IPS-18c (cell line): Measurements from ENCODE around the gene FYN.

ENCODE experiments used
- H3K4me3 ChIP-seq: 2 replicates; pipeline ENCODE4 v1.7.0; 2013; ENCODE audit warnings: low read depth, mild to moderate bottlenecking, low read length, moderate library complexity; ENCODE audit not compliant: insufficient read depth
- H3K9me3 ChIP-seq: one replicate; pipeline ENCODE4 v1.6.1; 2013; ENCODE audit warnings: mild to moderate bottlenecking, low read length, moderate library complexity; ENCODE audit not compliant: control insufficient read depth, insufficient read depth

The FYN gene

DNA sequence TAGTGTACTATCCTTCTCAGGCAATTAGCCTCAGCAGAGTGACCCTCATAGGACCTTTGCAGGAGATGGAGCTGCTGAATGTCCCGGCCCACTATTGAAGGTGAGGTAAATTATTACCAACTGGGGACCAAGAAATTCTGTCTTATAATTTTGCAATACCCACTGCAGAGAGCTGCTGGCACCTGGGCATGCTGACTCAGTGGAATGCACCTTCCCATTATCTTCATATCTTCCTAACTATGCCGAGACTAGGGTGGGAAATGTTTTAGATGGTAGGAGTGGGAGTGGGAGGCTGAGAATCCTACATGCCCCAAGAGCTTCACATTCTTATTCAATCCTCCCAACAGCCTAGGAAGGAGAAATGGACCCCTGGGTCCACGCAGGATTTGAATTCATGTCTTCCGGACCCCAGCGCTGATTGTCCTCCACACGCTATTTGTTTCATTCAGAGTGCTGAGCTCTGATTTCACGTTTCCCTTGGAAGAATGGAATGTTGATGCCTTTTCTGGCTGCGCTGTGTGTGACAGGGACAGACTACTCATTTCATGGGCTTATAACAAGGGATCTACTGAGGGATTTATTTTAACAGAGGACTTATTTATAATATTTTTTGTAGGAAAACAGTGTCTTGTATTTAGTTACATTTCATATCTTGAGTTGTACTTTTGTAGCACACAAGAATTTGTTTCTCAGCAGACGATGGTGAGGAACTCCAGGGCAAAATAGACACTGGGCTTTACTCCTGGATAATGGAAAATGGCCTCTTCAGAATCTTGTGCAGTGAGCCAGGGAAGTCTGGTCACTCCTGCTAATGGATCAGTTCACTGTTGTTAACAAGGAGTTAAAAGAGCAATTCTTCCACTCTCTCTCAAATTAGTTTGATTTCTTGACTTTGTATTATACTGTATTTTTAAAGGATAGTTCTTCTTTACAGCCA is 66.4 kb downstream of the FYN start:
- H3K4me3 ChIP-seq, result no peak overlapping the region
- H3K9me3 ChIP-seq, result no peaks in the 10 kb centered on the region

- Histone ChIP-seq H3K9me3 (no peaks in the 10 kb centered on the region), H3K4me3 (no peak overlapping the region)
Observed at GRCh38 chr6:111806165-111806547, 67.1 kb downstream of the FYN start.

DNA sequence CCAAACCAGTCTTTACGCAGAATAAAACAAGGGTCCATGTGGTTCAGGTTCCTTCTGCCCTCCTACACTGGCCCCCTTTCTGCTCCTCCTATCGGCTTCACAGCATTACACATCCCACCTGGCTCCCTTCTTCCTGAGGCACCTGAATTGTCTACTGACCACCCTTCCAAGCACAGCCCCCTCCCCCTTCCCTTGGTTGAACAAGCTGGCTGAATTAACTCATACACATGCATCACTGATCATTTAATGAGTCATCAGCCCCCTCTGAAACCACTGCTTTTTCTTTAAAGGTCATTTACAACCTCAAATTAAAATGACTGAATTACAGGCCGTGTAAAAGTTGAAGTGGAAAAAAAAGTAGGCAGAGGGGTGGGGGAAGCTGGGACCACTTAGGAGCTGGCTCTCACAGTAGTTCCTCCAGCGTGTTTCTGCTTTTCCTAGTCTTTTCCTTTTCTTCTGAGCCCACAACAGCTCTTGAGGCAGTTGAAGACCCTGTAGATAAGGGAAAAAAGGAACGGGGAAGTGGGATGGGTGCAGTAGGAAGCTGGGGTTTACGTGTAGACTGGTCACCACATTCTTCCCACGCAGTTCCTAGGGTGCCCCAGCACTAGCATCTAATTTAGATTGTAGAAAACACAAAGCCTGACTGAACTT is 67.6 kb downstream of the FYN start:
- Histone ChIP-seq H3K4me3 (no peak overlapping the region), H3K9me3 (no peaks in the 10 kb centered on the region)

DNA sequence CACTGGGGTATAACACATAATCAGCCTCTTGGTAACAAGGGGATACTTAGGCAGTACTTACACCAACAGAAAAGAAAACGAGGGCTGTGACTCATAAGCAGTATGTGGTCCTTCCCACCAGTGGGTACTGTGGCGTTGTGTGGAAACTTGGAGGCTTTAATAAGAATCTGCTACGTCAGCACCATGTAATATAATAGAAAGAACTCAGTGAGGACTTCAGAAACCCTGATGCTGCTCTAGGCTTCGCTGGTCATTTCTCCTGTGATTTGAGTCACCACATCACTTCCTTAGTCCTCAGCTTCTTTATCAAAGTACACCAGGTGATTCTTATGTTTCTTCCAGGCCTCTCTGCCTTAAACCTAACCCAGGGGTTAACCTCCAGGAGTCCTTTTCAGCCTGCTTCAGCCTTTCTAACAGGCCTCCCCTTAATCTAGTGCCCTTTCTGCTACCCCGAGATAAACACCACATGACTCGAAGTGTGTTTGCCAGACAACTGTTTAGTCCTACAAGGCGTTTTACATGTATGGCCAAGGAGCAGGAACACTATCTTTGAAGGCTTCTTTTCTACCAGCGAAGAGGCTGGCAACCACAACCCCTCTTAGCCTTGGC is 68.5 kb downstream of the FYN start:
- H3K9me3 ChIP-seq, result no peaks in the 10 kb centered on the region
- no peak overlapping the region for H3K4me3 ChIP-seq

GRCh38 chr6:111803804-111804203 is 69.4 kb downstream of the FYN start:
- H3K9me3 ChIP-seq, result no peaks in the 10 kb centered on the region
- no peak overlapping the region for H3K4me3 ChIP-seq

GRCh38 chr6:111803371-111803770 is 69.9 kb downstream of the FYN start:
- no peak overlapping the region for H3K4me3 ChIP-seq

GRCh38 chr6:111802720-111803330 is 70.4 kb downstream of the FYN start:
- Histone ChIP-seq H3K9me3 (no peaks in the 10 kb centered on the region), H3K4me3 (no peak overlapping the region)

More at GRCh38 chr6:111803371-111803770, 69.9 kb downstream of the FYN start:
- H3K9me3 ChIP-seq, result no peaks in the 10 kb centered on the region

DNA sequence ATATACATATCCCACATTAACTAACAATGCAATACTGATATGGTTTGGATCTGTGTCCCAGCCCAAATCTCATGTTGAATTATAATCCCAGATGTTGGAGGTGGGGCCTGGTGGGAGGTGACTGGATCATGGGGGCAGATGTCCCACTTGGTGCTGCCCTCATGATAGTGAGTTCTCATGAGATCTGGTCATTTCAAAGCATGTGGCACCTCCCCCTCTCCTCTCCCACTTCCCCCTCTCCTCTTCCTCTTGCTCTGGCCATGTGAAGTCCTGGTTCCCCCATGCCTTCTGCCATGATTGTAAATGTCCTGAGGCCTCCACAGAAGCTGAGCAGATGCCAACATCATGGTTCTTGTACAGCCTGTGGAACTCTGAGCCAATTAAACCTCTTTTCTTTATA is 71.2 kb downstream of the FYN start:
- no peak overlapping the region for H3K4me3 ChIP-seq

DNA sequence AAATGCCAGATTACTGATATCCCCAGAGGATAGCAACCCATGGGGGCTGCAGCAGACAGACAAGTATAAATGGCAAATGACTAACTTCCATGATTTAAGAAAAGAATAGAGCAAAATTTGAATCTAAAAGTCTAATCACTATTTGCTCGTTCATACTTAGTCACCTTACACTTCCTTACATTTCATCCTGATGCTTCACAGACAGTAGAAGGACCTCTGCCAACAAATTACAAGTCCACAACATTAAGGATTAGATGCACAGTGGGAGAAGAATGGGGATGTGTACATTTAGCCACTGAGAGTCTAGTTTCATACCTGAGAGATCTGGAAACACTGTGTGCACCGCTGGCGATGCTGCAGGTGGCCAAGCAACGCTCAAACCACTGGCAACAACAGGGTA is 72.4 kb downstream of the FYN start:
- no peaks in the 10 kb centered on the region for H3K9me3 ChIP-seq
- H3K4me3 ChIP-seq, result no peak overlapping the region

More for the DNA sequence above, 71.2 kb downstream of the FYN start:
- H3K9me3 ChIP-seq, result no peaks in the 10 kb centered on the region

DNA sequence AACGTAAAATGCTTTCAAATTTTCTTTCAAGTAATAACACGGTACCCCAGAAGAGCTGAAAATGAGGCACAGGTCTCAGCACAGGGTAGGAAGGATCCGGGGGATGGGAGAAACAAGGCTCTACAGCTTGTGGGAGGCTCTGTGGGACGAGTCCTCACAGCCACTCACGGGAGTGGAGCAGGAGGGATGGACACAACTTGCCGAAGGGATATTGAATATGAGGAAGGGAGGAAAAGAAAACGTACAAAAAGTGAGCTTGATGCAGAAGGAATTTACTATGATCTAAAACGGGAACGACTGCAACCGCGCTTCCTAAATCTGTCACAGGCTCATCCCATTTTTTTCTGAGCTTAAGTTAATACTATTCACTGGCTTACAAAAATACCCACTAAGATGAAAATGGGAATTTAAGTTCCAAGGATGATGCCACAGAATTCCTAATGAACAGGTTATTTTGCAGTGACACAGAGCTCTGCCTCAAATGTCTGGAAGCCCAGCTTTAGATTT is 72.9 kb downstream of the FYN start:
- no peak overlapping the region for H3K4me3 ChIP-seq
- no peaks in the 10 kb centered on the region for H3K9me3 ChIP-seq

DNA sequence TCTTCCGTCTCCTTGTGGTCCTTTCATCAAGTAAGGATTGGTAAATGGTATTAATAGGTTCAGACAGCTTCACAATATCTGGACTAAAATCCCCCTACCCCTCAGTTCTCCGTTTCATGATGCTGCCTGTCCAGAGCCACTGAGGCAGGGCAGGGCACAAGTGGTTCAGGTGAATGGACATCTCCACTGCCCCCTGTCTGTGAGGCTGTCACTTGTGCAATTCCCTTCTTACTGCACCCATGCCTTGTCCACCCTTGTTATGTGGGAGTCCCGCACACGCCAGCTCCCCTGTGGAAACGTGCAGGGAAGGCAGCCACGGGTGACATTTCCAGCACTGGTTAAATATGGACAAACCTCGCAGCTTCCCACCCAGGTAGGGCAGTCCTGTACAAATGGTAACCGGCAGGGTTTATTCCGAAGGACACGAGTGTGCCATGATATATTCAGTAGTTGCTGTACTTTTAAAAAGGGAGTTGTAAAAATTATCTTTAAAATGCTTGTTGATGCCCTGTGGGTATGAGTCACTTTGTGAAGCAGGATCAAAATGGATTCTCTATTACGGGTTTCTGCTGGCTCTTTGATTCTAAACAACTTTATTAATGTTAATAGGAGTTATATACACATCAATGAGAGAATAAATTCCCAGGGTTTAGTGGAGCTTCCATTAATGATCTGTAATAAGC is 73.5 kb downstream of the FYN start:
- Histone ChIP-seq H3K4me3 (no peak overlapping the region), H3K9me3 (no peaks in the 10 kb centered on the region)

DNA sequence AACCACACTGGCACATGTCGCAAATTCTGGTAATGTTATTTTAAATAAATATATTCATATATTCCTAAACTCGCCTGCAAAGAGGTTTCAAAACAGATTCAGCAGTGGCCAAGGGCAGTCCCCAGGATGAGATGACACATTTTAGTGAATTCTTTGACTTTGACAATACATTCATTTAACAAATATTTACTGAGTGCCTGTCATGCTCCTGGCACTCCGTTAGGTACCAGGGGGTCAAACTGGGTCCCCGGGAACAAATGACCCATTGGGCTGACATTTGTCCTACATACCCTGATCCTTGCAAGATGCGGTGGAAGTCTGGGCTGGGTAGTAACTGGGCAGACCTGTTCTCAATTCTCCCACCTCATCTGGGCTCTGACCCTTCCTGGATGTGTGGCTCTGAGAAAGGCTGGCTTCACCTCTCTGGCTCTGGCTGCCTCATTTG is 74.9 kb downstream of the FYN start:
- H3K9me3 ChIP-seq, result no peaks in the 10 kb centered on the region
- H3K4me3 ChIP-seq, result no peak overlapping the region

DNA sequence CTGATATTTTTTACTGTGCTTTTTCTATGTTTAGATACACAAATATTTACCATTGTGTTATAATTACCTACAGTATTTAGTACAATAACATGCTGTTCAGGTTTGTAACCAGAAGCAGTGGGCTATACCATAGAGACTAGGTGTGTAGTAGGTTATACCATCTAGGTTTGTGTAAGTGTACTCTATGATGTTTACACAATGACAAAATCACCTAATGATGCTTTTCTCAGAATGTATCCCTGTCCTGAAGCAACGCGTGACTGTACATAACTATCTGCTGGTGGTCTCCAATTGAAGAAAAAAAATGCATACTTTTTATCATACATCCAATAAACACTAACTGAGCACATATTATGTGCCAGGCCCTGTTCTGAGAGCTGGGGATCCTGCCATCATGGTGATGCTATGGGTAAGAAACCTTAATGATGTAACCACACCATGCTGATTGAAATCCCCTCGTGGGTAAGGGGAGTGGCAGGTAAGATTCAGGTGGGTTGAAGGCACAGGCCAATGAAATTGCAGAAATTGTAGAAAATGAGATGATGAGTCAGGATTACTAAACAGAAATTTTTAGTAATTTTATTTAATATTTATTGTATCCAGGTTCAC is 76.8 kb downstream of the FYN start:
- H3K4me3 ChIP-seq, result no peak overlapping the region
- no peaks in the 10 kb centered on the region for H3K9me3 ChIP-seq

- Histone ChIP-seq H3K9me3 (no peaks in the 10 kb centered on the region), H3K4me3 (no peak overlapping the region)
Observed at GRCh38 chr6:111795558-111795957, 77.7 kb downstream of the FYN start.

- H3K9me3 ChIP-seq, result no peaks in the 10 kb centered on the region
- H3K4me3 ChIP-seq, result no peak overlapping the region
Observed at GRCh38 chr6:111794727-111795452, 78.4 kb downstream of the FYN start.

- Histone ChIP-seq H3K4me3 (no peak overlapping the region), H3K9me3 (no peaks in the 10 kb centered on the region)
Observed at GRCh38 chr6:111794300-111794699, 79.0 kb downstream of the FYN start.
